ENCODE measurements around the gene UBE2D3.

The UBE2D3 gene

DNA sequence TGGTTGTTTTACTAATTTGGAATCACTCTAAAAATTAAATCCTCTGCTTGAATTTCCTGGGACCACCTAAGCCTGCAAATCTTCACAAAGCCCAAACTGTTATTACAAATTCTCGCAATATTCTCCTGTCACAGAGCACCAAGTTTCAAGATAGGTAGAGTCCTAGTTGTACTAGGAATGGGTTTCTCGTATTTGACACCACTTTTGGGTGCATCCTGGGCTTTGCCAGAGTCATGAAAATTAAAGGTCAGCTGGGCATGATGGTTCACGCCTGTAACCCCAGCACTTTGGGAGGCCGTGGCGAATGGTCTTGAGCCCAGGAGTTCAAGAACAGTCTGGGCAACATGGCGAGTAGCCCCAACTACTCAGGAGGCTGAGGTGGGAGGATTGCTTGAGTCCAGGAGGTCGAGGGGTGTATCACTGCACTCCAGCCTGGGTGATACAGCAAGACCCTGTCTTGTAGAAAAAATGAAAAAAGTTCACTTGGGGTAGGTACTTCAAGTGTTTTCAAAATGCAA lies 36.0 kb downstream of the UBE2D3 start:
- no peak for DNase-seq (ENCODE audit: low read depth in 2 of 2)

GRCh38 chr4:102789317-102789717 lies 38.0 kb downstream of the UBE2D3 start:
- no peak for DNase-seq (ENCODE audit: low read depth in 2 of 2)

DNA sequence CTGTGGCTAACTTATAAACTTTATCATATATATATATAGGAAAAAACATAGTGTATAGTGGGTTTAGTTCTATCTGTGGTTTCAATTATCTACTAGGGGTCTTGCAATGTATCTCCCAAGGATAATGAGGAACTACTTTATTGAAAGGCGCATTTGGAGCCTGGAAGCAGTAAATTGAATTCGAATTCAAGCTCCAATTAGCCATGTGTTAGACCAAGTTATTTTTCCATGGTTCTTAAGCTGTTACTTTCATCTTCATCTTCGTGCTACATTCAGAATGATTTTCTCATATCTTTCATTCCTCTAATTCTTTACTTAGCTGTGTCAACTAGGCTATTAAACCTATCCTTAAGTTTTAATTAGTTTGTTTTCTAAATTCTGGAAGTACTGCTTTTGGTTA lies 39.4 kb downstream of the UBE2D3 start:
- no peak for DNase-seq (ENCODE audit: low read depth in 2 of 2)

DNA sequence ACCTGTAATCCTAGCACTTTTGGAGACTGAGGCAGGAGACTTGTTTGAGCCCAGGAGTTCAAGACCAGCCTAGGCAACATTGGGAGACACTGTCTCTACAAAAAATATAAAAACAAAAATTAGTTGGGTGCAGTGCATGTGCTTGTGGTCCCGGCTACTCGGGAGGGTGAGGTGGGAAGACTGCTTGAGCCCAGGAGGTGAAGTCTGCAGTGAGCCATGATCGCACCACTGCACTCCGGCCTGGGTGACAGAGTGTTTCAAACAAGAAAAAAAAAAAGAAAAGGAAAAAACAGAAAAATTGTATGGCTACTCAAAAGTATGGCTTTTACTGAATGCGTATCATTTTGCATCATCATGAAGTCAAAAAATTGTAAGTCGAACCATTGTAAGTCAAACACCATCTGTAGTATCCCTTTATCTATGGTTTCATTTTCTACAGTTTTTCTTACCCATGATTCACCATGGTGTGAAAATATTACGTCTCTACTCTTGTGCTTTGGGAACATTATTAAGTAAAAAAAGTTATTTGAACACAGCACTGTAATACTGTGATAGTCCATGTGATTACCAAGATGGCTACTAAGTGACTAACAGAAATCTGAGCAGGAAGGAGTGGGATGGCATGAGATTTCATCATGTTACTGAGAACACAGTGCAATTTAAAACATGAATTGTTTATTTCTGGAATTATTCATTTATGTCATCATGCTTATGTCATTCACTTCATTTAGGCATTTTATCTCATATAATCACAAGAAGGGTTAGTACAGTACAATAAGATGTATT lies 40.1 kb downstream of the UBE2D3 start:
- no peak for DNase-seq (ENCODE audit: low read depth in 2 of 2)

DNA sequence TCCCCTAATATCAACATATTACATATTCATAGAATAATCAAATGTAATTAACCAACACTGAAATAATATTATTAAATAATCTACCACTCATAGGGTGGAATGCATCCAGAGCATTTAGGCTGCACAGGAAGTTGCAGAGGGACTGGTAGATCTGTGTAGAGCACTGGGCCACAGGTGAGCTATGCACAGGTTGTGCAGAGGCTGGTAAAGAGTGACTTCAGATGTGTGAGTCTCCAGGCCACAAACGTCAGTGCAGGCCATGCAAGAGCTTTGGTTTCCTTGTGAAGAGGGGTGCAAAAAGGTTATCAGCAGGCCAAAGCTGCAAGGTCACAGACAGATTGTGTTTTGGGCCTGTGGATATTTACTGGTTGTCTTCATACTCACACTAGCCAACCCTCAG lies 41.1 kb downstream of the UBE2D3 start:
- no peak for DNase-seq (ENCODE audit: low read depth in 2 of 2)

GRCh38 chr4:102783006-102783405 lies 44.3 kb downstream of the UBE2D3 start:
- DNase-seq (ENCODE audit: low read depth in 2 of 2), result no peak

DNA sequence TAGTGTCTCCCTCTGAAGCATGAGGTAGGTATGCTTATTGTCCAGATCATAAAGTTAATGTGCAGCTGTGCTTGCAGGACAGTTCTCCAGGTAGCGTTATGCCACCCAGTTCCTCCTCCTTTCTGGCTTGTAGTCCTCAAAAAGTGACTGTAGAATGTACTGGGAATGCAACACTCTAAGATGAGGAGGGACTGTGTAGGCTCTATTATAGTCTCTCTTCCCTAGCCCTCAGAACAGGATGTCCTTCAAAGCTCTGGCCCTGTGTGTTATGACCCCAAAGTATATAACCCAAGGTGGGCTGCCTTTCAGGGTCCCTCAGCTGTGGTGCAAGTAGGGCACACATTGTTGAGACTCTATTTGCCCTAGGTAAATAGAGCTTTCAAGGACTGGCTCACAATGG lies 45.8 kb downstream of the UBE2D3 start:
- DNase-seq (ENCODE audit: low read depth in 2 of 2), result no peak

DNA sequence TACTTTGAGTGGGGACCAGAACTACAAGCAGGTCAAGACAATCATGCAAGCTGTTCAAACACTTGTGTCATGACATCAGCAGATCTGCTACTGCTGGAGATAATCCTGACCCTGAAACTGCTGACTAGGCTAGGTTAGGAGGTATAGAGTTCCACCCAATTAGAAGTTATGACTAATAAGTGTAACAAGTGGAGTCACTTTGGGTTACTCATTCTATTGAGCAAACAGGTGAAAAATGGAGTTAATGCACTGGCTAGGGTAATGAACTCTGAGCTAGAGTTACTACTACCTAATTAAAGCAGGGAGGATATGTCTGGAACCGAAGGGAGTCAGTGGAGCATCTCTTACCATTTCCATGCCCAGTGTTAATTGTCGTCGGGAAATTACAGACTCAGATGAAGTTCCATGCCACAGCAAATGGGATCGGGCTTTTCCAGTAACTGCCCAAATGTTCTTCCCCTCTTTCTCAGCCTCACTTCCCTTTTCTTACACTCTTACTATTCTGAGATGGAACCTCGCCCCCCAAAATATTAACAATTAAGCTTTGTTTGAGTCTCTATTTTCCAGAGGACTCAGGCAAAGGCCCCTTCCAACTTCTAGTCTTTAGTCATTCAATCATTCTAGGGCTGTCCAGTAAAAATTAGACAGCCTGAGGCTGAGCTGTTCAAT lies 46.7 kb downstream of the UBE2D3 start:
- no peak for DNase-seq (ENCODE audit: low read depth in 2 of 2)

DNA sequence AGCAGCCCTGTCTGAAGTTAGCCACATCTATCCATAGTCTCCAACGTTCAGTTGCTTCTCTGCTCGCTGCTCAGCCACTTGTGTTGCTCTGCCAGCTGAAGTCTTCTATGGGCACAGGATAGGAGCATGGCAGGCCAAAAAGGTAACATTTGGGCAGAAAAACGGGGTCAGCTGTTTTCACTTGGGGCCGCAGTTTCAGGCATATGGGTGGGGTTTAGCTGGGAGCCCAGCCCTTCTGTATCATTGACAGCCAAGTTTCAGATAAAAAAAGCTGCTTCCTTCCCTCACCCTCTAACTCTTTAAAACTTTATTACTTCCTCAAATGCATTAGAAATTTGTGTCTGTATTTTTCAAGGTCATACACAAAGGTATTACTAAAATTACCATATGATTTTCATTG lies 48.1 kb downstream of the UBE2D3 start:
- DNase-seq (ENCODE audit: low read depth in 2 of 2), result no peak

DNA sequence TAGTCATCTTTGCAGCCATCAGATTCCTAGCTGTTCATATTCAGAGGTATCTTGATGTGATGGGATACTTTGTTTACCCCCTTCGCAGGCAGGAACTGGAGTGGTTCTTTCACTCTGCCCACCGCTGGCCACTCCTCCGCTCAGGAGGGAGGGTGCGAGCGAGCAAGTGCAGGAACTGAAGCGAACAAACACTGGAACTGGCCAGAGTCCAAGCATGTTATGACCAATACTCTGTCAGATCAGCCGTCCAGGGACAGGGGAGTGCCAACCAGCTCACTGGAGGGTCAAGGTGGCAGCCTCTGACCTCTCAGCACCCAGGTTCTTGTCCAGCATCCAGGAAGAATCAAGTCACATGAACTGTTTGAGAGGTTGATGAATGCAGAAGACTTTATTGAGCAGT lies 48.6 kb downstream of the UBE2D3 start:
- DNase-seq (ENCODE audit: low read depth in 2 of 2), result no peak

- DNase-seq (ENCODE audit: low read depth in 2 of 2), result no peak
Measured at GRCh38 chr4:102775805-102776204, 51.5 kb downstream of the UBE2D3 start.

DNA sequence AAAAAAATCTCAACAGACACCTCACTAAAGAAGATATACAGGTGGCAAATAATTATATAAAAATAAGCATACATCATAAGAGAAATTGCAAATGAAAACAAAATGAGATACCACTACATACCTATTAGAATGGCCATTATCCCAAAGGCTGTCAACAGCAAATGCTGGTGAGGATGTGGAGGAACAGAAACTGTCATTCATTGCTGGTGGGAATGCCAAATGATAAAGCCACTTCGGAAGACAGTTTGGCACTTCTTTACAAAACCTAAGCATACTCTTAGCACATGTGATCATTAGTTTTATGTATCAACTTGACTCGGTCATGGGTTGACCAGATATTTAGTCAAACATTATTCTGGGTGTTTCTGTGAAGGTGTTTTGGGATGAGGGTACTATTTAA lies 53.1 kb downstream of the UBE2D3 start:
- DNase-seq (ENCODE audit: low read depth in 2 of 2), result no peak

GRCh38 chr4:102772738-102773340 lies 54.5 kb downstream of the UBE2D3 start:
- DNase-seq (ENCODE audit: low read depth in 2 of 2), result no peak

DNA sequence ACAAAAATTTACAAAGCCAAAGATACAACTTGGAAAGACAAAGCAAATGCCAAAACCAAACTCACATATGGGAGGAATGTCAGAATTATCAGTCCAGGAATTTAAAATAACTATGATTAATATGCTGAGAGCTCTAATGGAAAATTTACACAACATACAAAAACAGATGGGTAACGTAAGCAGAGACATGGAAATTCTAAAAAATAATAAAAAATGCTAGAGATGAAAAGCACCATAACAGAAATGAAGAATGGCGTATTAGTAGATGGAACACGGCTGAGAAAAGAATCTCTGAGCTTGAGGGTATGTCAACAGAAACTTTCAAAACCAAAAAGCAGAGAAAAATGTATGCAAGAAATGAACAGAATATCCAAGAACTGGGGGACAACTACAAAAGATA lies 62.5 kb downstream of the UBE2D3 start:
- DNase-seq (ENCODE audit: low read depth in 2 of 2), result no peak

DNA sequence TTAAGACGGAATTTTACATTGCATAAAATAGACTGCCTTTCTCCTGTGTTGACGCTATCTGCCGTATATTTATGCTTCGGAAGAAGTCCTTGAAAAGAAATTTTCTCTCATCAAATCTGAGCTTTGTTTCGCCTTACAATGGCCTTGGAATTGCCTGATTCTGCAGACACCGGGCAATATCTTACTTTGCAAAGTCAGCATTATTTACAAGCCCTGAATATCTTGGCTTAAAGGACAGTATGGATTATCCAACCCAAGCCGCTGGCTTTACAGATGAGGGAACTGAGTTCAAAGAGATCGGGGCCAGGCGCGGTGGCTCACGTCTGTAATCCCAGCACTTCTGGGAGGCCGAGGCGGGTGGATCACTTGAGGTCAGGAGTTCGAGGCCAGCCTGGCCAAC lies 65.4 kb downstream of the UBE2D3 start:
- no peak for DNase-seq (ENCODE audit: low read depth in 2 of 2)

DNA sequence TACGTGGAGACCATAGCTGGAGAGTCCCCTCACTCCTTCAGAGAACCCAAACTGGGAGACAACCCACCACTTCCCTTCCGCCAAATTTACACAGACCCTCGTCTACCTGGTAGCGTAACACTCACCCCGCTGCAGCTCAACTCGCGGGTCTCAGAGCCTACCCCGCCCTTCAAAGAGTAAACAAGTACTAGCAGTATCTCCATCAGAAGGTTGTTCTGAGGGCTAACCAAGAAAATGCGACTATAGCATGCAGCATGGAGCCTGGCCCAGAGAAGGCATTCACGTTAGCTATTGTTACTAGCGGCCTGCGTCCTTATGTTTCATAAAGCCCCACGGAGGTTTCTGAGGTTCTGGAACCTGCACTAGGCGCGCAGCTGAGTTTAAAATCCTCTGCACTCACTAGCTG lies 66.1 kb downstream of the UBE2D3 start:
- DNase-seq (ENCODE audit: low read depth in 2 of 2), result peak; percentile 1 to 11

DNA sequence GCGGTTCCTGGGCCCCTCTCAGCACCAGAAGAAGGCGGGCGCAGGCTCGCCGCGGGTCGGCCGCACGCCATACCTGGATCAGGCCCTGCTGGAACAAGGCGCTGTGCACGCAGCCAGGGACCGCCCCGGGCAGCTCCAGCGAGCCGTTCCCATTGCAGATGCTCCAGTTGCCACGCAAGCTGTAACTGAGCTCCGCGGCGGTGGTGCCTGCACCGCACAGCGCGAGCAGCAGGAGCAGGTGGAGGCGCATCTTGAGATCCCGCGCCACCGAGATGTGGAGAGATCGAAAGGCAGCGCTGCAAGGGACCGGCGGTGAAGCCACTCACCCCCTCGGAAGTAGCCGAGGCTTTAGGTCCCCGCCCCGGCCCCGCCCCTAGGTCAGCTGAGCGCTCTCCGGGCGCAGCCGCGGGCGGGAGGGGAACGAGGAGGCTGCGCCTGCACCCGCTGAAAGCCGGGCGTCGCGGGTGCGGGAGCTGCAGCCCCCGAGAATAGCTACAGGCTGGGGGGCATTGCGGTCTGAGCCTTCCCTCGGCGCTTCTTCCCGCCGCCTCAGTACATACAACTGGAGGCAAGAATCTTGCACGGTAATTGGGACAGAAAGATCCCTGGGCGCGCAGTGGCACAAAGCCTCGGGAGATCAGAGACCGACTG lies 66.6 kb downstream of the UBE2D3 start, which contains the start of gene MANBA:
Gene MANBA (minus strand): TSS at position 324 of the 651 bp plus-strand sequence. CDS start 74 bp downstream, at position 250.
- peak; percentile 80 to 86 for DNase-seq (ENCODE audit: low read depth in 2 of 2)

GRCh38 chr4:102759831-102760644 lies 67.3 kb downstream of the UBE2D3 start:
- no peak for DNase-seq (ENCODE audit: low read depth in 2 of 2)

DNA sequence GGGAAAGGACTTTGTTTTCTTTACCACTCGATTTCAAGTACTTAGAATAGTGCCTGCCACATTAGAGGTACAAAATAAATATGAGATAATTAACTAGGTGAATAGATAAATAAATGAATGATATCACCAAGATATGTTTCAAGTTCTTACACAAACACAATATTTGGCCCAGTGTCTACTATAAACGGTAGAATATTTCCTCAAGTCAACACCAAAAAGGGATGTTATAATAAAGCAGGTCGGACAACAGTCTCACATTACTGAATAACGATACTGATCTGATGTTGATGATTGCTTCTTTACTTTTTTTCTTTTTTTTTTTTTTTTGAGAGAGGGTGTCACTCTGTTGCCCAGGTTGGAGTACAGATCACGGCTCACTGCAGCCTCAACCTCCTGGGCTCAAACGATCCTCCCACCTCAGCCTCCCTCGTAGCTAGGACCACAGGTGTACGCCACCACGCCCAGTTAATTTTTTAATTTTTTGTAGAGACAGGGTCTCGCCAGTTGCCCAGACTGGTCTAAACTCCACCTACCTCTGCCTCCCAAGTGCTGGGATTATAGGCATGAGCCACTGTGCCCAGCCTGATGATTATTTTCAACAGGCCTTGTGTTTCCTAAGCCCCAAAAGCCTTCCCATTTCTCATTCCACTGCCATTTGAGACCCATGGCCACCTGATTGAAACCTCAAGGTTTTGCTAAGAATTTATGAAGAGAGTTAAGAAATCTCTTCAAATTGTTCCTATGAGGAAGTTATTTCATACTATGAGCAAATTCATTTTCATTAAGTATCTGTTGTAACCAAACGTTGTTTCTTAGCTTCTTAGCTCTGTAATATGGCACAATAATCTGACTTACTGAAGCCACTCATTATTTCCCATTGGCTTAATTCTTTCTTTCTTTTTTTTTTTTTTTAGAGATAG lies 68.8 kb downstream of the UBE2D3 start:
- DNase-seq (ENCODE audit: low read depth in 2 of 2), result no peak

DNA sequence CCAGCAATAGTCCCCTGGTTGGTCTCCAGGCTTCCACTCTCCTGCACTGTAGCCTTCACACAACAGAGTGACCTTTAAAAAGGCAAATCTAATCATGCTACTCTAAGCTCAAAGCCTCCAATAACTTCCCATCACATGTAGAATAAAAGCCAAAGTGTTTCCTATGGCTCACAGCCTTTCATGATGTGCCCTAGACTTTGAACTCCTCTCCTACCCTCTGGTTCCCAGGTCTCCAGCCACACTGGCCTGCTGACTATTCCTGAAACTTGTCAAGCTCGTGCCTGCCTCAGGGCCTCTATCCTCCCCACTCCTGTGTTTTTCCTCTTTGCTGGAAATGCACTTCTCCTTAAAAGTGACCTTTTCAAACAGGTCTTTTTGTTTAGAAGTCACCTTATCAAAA lies 69.7 kb downstream of the UBE2D3 start:
- no peak for DNase-seq (ENCODE audit: low read depth in 2 of 2)

All from stimulated activated CD8-positive, alpha-beta memory T cell treated with anti-CD3 and anti-CD28 coated beads, Interleukin-2, amount 100 ng/mL, for 48 hours (primary cell).